ENCODE data around the gene ZNF621. TPM values are rescaled to one million over a fixed set of nuclear protein-coding genes. Genes with fewer than 3 reads are reported as not detected.

The ZNF621 gene
- total and polyA plus RNA-seq, 4 donors: 3.3 to 11.5 (median 7.0) TPM

GRCh38 chr3:40505599-40506462, 18.9 kb upstream of the ZNF621 start, which contains the start of gene ZNF620:
TSS of gene ZNF620 (plus strand) at chr3:40506039. CDS start at chr3:40506353, 314 bp downstream.
- WGBS: 6% methylated on average over 44 of the region's 44 CpGs
- Histone ChIP-seq H3K9ac (ENCODE audit: low read depth in 1 of 2, low read length in 2 of 2) (peak within 1 kb of the TSS; percentile 47 to 92), H3K36me3 (ENCODE audit: control insufficient read depth in 4 of 4, insufficient read depth in 3 of 4, low read depth in 1 of 4, low read length in 3 of 4) (peaks cover 0 to 2% (median under 1%) of the 10 kb centered on the region in 4 donors), H3K27me3 (ENCODE audit: control insufficient read depth in 4 of 4, insufficient read depth in 4 of 4, low read length in 3 of 4) (no peaks in the 10 kb centered on the region), H3K9me3 (ENCODE audit: control insufficient read depth in 4 of 4, low read length in 3 of 4) (no peaks in the 10 kb centered on the region), H3K4me3 (ENCODE audit: low read depth in 1 of 3, low read length in 3 of 3) (peak within 1 kb of the TSS; percentile 67 to 94 (median 88)), H3K27ac (ENCODE audit: low read depth in 1 of 2, low read length in 2 of 2) (peak within 1 kb of the TSS; percentile 78 to 86), H3K4me1 (ENCODE audit: control insufficient read depth in 4 of 4, insufficient read depth in 4 of 4, low read length in 3 of 4) (peaks cover 0 to 8% (median 4%) of the 10 kb centered on the region in 4 donors)
- DNase-seq (ENCODE audit: low spot score): peak; percentile 85
- TF ChIP-seq JUND (IDR thresholded peaks at IDR 0.05) (no peak), EGR1 (IDR thresholded peaks at IDR 0.05; ENCODE audit: low read depth in 2 of 2) (no peak), RAD21 (IDR thresholded peaks at IDR 0.05) (peak in 1 of 2 donors; percentile 48), HNF4G (IDR thresholded peaks at IDR 0.05) (no peak), TAF1 (conservative IDR thresholded peaks at IDR 0.05) (peak; percentile 84), YY1 (IDR thresholded peaks at IDR 0.05) (peak; percentile 66), HNF4A (conservative IDR thresholded peaks at IDR 0.05) (peak in 1 of 2 donors; percentile 6), NR2F2 (IDR thresholded peaks at IDR 0.05) (no peak), GABPA (IDR thresholded peaks at IDR 0.05 in 1 of 2, conservative IDR thresholded peaks at IDR 0.05 in 1 of 2) (peak; percentile 70 to 89), FOXA2 (IDR thresholded peaks at IDR 0.05) (no peak), RXRA (IDR thresholded peaks at IDR 0.05) (peak; percentile 26 to 39), FOXA1 (IDR thresholded peaks at IDR 0.05) (no peak), SP1 (IDR thresholded peaks at IDR 0.05) (peak; percentile 25)
- TF ChIP-seq, protein P1, sequence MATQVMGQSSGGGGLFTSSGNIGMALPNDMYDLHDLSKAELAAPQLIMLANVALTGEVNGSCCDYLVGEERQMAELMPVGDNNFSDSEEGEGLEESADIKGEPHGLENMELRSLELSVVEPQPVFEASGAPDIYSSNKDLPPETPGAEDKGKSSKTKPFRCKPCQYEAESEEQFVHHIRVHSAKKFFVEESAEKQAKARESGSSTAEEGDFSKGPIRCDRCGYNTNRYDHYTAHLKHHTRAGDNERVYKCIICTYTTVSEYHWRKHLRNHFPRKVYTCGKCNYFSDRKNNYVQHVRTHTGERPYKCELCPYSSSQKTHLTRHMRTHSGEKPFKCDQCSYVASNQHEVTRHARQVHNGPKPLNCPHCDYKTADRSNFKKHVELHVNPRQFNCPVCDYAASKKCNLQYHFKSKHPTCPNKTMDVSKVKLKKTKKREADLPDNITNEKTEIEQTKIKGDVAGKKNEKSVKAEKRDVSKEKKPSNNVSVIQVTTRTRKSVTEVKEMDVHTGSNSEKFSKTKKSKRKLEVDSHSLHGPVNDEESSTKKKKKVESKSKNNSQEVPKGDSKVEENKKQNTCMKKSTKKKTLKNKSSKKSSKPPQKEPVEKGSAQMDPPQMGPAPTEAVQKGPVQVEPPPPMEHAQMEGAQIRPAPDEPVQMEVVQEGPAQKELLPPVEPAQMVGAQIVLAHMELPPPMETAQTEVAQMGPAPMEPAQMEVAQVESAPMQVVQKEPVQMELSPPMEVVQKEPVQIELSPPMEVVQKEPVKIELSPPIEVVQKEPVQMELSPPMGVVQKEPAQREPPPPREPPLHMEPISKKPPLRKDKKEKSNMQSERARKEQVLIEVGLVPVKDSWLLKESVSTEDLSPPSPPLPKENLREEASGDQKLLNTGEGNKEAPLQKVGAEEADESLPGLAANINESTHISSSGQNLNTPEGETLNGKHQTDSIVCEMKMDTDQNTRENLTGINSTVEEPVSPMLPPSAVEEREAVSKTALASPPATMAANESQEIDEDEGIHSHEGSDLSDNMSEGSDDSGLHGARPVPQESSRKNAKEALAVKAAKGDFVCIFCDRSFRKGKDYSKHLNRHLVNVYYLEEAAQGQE (IDR thresholded peaks at IDR 0.05): peak; percentile 63
- TF ChIP-seq, protein P2, sequence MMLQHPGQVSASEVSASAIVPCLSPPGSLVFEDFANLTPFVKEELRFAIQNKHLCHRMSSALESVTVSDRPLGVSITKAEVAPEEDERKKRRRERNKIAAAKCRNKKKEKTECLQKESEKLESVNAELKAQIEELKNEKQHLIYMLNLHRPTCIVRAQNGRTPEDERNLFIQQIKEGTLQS (IDR thresholded peaks at IDR 0.05): no peak
- TF ChIP-seq, protein P3, sequence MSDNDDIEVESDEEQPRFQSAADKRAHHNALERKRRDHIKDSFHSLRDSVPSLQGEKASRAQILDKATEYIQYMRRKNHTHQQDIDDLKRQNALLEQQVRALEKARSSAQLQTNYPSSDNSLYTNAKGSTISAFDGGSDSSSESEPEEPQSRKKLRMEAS (IDR thresholded peaks at IDR 0.05): peak; percentile 63
- TF ChIP-seq, protein P4, sequence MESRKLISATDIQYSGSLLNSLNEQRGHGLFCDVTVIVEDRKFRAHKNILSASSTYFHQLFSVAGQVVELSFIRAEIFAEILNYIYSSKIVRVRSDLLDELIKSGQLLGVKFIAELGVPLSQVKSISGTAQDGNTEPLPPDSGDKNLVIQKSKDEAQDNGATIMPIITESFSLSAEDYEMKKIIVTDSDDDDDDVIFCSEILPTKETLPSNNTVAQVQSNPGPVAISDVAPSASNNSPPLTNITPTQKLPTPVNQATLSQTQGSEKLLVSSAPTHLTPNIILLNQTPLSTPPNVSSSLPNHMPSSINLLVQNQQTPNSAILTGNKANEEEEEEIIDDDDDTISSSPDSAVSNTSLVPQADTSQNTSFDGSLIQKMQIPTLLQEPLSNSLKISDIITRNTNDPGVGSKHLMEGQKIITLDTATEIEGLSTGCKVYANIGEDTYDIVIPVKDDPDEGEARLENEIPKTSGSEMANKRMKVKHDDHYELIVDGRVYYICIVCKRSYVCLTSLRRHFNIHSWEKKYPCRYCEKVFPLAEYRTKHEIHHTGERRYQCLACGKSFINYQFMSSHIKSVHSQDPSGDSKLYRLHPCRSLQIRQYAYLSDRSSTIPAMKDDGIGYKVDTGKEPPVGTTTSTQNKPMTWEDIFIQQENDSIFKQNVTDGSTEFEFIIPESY (IDR thresholded peaks at IDR 0.05): peak; percentile 20
- TF ChIP-seq, protein P5, sequence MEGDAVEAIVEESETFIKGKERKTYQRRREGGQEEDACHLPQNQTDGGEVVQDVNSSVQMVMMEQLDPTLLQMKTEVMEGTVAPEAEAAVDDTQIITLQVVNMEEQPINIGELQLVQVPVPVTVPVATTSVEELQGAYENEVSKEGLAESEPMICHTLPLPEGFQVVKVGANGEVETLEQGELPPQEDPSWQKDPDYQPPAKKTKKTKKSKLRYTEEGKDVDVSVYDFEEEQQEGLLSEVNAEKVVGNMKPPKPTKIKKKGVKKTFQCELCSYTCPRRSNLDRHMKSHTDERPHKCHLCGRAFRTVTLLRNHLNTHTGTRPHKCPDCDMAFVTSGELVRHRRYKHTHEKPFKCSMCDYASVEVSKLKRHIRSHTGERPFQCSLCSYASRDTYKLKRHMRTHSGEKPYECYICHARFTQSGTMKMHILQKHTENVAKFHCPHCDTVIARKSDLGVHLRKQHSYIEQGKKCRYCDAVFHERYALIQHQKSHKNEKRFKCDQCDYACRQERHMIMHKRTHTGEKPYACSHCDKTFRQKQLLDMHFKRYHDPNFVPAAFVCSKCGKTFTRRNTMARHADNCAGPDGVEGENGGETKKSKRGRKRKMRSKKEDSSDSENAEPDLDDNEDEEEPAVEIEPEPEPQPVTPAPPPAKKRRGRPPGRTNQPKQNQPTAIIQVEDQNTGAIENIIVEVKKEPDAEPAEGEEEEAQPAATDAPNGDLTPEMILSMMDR (IDR thresholded peaks at IDR 0.05; ENCODE audit: low read depth, low read length, missing input control): no peak
